AG09319 (cell line): ENCODE data around the gene CNTNAP2.

Experiments used
- DNase-seq: peaks from one replicate; pipeline ENCODE4 v3.0.0-alpha.2; 2010; ENCODE audit warnings: low read depth; ENCODE audit errors: extremely low read depth
- CTCF ChIP-seq: IDR thresholded peaks from 2 replicates; pipeline ENCODE4 v1.5.1; 2011; ENCODE audit warnings: low read depth, mild to moderate bottlenecking, inconsistent platforms, low read length, moderate library complexity

CNTNAP2 gene

DNA sequence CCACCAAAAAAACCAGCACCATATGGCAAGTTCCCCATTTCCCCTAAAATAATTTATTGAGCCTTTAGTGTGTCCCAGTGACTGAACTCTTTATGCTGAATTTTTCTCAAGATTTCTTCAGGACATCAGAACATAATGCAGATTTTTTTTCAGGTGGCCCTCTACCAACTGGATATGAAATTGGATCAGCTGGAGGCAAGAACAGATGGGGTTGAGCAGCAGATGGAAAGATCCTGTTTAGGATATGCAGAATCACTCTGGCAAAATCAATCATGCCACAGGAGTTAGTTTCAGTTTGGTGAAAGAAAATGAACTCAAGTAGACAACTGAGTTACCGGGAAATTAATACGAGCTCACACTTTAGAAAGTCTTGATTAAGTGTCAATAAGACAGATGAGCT, 1712.4 kb downstream of the CNTNAP2 start:
- no peak for TF ChIP-seq CTCF
- DNase-seq: no peak

DNA sequence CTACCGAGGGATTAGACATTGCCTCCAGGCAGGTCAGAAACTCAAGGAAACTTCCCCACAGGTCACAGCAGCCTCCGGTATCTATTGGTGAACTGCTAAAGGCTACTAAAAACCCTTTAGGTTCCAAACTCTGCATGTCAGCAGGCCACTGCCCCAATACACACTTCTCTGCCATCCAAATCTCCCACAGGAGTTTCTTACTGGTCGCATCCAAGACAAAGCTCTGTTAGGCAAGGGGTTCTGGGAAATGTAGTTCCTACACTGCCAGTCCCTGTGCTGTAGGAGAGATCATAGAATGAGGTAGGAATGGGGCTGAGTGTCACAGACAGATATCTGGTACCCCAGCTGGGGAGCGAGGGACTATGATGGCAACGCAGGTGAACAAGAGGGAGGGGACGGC, 1717.0 kb downstream of the CNTNAP2 start:
- no peak for DNase-seq
- TF ChIP-seq CTCF: no peak

- no peak for DNase-seq
- TF ChIP-seq CTCF: no peak
Measured at GRCh38 chr7:147833970-147834369, 1717.4 kb downstream of the CNTNAP2 start.

- DNase-seq: no peak
- TF ChIP-seq CTCF: no peak
Measured at GRCh38 chr7:147852833-147853232, 1736.2 kb downstream of the CNTNAP2 start.

DNA sequence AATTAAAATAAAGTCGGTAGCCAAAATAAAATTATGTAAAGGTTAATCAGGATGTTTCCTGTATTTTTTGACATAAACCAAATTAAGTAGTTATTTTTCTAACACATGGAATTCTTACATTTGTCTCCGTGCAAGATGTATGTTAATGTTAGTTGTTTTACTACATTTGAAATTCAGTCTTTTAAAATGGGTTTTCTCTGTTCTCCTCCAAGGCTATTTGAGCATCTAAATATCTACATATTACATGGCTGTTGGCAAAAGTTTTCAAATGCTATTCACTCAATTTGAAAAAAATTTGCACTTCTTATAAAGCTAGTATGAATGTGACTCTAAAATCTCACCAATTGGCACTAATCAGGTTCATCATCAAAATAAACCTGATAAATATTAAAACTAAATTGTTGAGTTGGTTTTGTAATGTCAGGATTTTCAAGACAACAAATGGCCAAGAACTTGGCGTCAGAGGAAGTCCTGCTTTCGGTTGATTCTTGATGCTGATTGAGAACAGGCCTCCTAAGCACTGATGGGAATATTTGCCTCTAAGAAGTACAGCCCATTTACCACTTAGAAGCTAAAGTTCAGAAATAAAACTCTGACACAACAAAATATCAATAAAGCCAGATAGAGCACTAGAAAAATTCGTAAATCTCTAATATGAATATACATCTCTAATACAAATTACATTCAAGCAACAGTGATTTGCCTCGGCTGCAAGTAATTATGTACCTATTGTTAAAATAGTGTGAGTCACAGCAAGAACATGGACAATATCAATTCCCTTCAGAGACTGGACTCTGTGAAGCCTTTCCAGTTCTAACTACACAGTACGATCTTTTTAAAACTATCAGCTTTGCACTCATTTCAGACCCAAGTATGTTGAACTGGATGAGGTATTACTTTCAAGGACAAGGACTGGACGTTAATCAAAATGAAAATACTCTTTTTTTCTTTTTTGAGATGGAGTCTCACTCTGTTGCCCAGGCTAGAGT, 1740.8 kb downstream of the CNTNAP2 start:
- TF ChIP-seq CTCF: no peak
- DNase-seq: no peak

- TF ChIP-seq CTCF: no peak
Measured at GRCh38 chr7:147858421-147858820, 1741.8 kb downstream of the CNTNAP2 start.

GRCh38 chr7:147859033-147859432, 1742.4 kb downstream of the CNTNAP2 start:
- no peak for DNase-seq
- no peak for TF ChIP-seq CTCF

More at GRCh38 chr7:147858421-147858820, 1741.8 kb downstream of the CNTNAP2 start:
- no peak for DNase-seq
